KBM-7 (cell line): Measurements from ENCODE around the gene TMEM74B.
A peak's percentile ranks its signal among the peaks of the same experiment; 100 is the strongest.

Experiments used
- DNase-seq: peaks from one replicate; pipeline ENCODE4 v3.0.0-alpha.2; 2015
- in situ Hi-C: fragments of 300-500 bp; cut with MboI; formaldehyde crosslinking; loops from 2 replicates; pipeline ENCODE4 v1.14.3; 2020; ENCODE audit warnings: low sequenced_read_pairs, low pct_unique_long_range_greater_than_20kb, mixed read lengths

The TMEM74B gene

GRCh38 chr20:1206366-1207148 is 21.8 kb upstream of the TMEM74B start:
- in situ Hi-C loops = no loop called here
- DNase-seq = no peak

GRCh38 chr20:1205802-1206201 is 21.0 kb upstream of the TMEM74B start:
- DNase-seq = no peak
- in situ Hi-C loops = no loop called here

GRCh38 chr20:1204576-1204975 is 19.8 kb upstream of the TMEM74B start:
- DNase-seq = no peak
- in situ Hi-C loops = no loop called here

DNA sequence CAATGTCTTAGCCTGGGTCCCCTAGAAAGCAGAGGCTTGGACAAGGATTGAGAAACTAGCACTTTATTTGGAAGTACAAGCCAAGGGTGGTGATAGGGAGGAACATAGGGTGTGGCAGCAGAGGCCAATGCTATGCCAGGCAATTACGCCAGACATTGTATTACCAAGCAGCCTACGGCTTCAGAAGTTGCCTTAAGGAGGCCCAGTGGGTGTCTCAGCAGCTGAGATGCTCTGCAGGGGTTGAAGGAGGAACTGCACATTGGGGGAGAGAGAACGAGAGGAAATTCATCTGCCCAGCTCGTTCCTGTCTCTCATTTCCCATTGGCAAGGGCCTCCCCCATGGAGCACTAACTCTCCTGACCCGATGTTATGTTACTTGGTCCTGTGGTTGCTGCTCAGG is 19.3 kb upstream of the TMEM74B start:
- in situ Hi-C loops = no loop called here
- DNase-seq = peak; percentile 24

- DNase-seq = no peak
- in situ Hi-C loops = no loop called here
Measured at GRCh38 chr20:1203630-1204029, 18.8 kb upstream of the TMEM74B start.

- no peak for DNase-seq
Measured at GRCh38 chr20:1202762-1203504, 18.2 kb upstream of the TMEM74B start, which contains the start of gene C20orf202. TSS of gene C20orf202 (plus strand) at chr20:1203454. CDS start at chr20:1203586, 132 bp downstream.

GRCh38 chr20:1199964-1200363 is 15.2 kb upstream of the TMEM74B start:
- DNase-seq = no peak
- in situ Hi-C loops = no loop called here

More at GRCh38 chr20:1202762-1203504, 18.2 kb upstream of the TMEM74B start, which contains the start of gene C20orf202:
- in situ Hi-C loops = no loop called here

- in situ Hi-C loops = no loop called here
- no peak for DNase-seq
Measured at GRCh38 chr20:1199212-1199873, 14.6 kb upstream of the TMEM74B start.

DNA sequence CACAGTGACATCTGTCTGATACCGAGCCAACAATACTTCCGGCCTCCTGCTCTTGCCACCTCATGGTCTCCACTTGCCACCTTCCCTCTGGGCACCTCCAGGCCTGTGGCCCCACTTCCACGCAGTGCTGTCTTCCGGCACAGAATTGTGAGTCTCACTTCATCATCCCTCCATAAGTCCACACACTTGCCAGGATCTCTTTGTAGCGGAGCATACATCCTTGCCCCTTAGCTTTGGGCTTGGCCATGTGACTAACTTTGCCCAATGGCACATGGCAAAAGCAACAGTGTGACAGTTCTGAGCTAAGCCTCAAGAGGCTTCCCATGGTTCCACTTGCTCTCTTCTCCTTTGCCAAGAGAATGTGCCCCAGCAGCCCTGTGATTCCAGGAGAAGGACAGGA is 14.0 kb upstream of the TMEM74B start:
- no peak for DNase-seq
- in situ Hi-C loops = no loop called here

DNA sequence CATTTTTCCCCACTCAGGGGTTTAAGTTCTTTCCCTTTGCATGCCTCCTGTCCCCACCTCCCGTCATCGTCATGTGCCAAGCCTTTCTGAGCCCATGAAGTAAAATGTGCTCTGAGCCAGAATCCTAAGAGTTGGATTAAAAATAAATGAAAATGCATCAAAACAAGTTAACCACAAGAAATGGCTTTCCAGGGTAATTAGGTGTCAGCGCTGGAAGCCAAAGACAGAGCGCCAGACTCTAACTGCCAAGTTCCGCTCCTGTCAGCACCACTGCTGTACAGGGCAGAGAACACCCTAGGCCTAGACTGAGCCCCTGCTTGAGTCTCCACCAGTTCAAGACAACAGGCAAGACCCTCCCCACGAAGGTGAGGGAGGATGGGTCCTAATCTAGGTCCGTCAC is 13.0 kb upstream of the TMEM74B start:
- in situ Hi-C loops = no loop called here
- DNase-seq = no peak

GRCh38 chr20:1196634-1197033 is 11.9 kb upstream of the TMEM74B start:
- DNase-seq = no peak
- in situ Hi-C loops = no loop called here

DNA sequence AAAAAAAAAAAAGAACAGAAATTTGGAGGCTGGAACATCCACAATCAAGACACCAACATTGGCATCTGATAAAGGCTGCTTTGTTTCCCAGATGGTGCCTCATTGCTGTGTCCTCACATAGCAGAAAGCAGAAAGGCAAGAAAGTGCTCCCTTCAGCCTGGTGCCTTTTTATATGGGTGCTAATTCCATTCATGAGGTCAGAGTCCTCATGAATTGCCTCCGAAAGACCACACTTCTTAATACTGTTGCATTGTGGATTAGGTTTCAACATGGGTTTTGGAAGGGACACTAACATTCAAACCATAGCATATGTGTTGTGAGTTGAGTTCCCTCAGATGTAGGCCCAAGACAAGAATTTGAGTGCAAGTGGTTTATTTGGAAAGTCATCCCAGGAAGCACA is 10.4 kb upstream of the TMEM74B start:
- in situ Hi-C loops = no loop called here
- DNase-seq = no peak

DNA sequence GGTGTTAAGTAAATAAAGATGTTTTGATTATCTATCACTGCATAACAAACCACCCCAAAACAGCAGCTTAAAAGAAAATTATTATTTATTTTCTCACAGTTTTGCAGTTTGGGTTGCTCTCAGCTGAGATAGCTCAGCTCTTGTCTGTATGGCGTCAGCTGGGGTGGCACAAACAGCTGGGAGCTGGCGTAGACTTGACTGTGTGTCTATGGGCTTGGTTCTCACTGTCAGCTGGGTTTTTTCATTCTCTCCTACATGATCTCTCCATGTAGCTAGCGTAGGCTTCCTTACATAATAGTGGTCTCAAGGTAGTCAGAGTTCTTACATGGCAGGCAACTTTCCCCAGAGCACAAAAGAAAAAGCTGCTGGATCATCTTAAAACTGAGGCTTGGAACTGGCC is 6.5 kb upstream of the TMEM74B start:
- in situ Hi-C loops = no loop called here
- no peak for DNase-seq

DNA sequence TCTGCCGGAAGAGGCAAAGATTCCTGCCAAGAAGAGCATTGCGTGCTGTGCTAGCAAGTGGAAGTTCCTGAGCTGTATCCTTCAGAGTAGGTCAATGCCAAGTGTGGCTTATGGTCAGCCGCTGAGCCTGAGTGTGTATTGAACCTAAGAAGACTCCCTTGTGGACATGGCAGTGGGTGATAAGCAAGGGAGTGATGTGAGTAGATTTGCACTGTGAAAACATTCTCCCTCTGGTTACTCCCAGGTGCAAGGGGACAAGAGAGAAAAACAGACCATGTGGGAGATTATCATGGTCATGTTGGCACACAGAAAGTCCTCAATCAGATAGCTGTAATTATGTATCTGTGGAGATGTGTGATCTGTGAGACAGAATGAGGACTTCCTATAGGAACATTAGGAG is 6.1 kb upstream of the TMEM74B start:
- in situ Hi-C loops = no loop called here
- DNase-seq = no peak

GRCh38 chr20:1189827-1190226 is 5.0 kb upstream of the TMEM74B start:
- in situ Hi-C loops = no loop called here
- DNase-seq = no peak

GRCh38 chr20:1188347-1188746 is 3.6 kb upstream of the TMEM74B start:
- DNase-seq = no peak
- in situ Hi-C loops = no loop called here

GRCh38 chr20:1187605-1188171 is 2.9 kb upstream of the TMEM74B start:
- in situ Hi-C loops = no loop called here

GRCh38 chr20:1186367-1186991 is 1.7 kb upstream of the TMEM74B start:
- in situ Hi-C loops = no loop called here

More at GRCh38 chr20:1187605-1188171, 2.9 kb upstream of the TMEM74B start:
- DNase-seq = no peak

DNA sequence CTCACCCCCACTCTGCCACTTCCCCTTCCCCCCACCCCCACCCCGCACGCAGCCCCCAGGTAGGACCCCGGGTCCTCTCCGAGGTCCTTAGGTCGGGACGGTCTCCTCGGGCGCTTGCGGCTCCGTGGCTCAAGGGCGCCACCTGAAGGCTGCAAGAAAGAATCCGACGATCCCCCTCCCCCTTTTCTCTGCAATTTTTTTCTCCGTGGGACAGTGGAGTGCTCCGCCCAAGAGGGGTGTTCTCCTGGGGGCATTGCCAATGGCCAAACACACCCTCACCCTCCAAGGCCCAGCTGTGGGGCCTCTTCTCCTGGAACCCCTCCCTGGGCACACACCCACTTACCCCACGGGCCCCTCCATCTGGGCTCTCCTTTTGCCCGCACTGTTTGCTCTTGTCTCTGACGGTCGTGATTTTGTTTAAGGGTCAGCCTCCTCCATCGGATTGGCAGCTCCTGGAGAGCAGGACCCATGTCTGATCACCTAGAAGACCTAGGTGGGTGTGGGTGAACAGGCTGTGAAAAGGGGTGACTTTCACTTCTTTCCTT is 1.1 kb upstream of the TMEM74B start:
- in situ Hi-C loops = no loop called here
- DNase-seq = peak; percentile 64

More at GRCh38 chr20:1186367-1186991, 1.7 kb upstream of the TMEM74B start:
- DNase-seq = no peak
